Testis (tissue), 3 donors: ENCODE results near the gene NCR3LG1. TPM values are rescaled to one million over a fixed set of nuclear protein-coding genes. Genes with fewer than 3 reads are reported as not detected.

Experiments used
- DNase-seq: peaks from one replicate; pipeline ENCODE4 v3.0.0-alpha.2; 2019
- H3K27ac ChIP-seq, 2 donors: fragments of 200-600 bp; sonication (generic); one replicate each; pipeline ENCODE4 v1.5.1; 2019
- H3K27me3 ChIP-seq: fragments of 200-600 bp; sonication (generic); one replicate; pipeline ENCODE4 v1.5.1; 2019
- H3K36me3 ChIP-seq: fragments of 200-600 bp; sonication (generic); one replicate; pipeline ENCODE4 v1.5.1; 2017; ENCODE audit warnings: low read depth; ENCODE audit errors: missing control alignments
- H3K4me1 ChIP-seq: fragments of 200-600 bp; sonication (generic); one replicate; pipeline ENCODE4 v1.5.1; 2019
- H3K4me3 ChIP-seq, 2 donors: fragments of 200-600 bp; sonication (generic); one replicate each; pipeline ENCODE4 v1.5.1; 2017 to 2019
- H3K9me3 ChIP-seq: fragments of 200-600 bp; sonication (generic); one replicate; pipeline ENCODE4 v1.5.1; 2017
- CTCF ChIP-seq, 3 experiments: fragments of 450-650 bp in 2 of 3; fragments of 200-600 bp in 1 of 3; sonication (generic) in 1 of 3; IDR thresholded peaks; one replicate each; pipeline ENCODE4 v1.5.1; 2016 to 2019; ENCODE audit warnings: antibody characterized with exemption in 3 of 3, mild to moderate bottlenecking in 2 of 3, moderate library complexity in 1 of 3
- POLR2A ChIP-seq: fragments of 450-650 bp; IDR thresholded peaks from one replicate; pipeline ENCODE4 v1.6.1; 2017; ENCODE audit warnings: antibody characterized with exemption, mild to moderate bottlenecking, moderate library complexity
- WGBS, 2 donors: methylation state at CpG; one replicate each; pipeline ENCODE4 v1.1.5; 2018; 5-methylcytosine and 5-hydroxymethylcytosine counted together
- intact Hi-C: fragments of 100-400 bp; cut with DNase I; formaldehyde crosslinking; loops from one replicate; pipeline ENCODE4 v1.15.1; 2023; ENCODE audit warnings: low total_unique reads
- polyA plus RNA-seq: library from polyadenylated mRNA; stranded (reverse); fragments of 350-450 nt; fragmentation: Illumina TruSeq; extraction: RNeasy Lipid Tissue Mini Kit (QIAGEN cat#74804); gene quantifications from one replicate; pipeline ENCODE4 v1.2.3, GENCODE V29; 2014; ENCODE audit warnings: low read depth, low replicate concordance; ENCODE audit not compliant: insufficient read depth
- total RNA-seq, 2 donors: library from RNA; depleted of rRNA; stranded (reverse); fragments of >200 nt; gene quantifications; one replicate each; pipeline ENCODE4 v1.2.3, GENCODE V29; 2016

Gene NCR3LG1
- total and polyA plus RNA-seq, 3 donors from 2014 or later = 5.0 to 10.0 (median 9.3) TPM

- no peak overlapping the region for H3K4me3 ChIP-seq
- no peaks in the 10 kb centered on the region for H3K36me3 ChIP-seq
- no peaks in the 10 kb centered on the region for H3K27me3 ChIP-seq
- peaks cover 3% of the 10 kb centered on the region for H3K4me1 ChIP-seq
- no peaks in the 10 kb centered on the region for H3K9me3 ChIP-seq
- intact Hi-C loops = loop anchor here (5.0 kb wide), 1 partner anchor 116 kb away; no protein-coding TSS in a partner anchor
- no peak for DNase-seq
- H3K27ac ChIP-seq = no peak overlapping the region
- TF ChIP-seq POLR2A = no peak
- no peak for TF ChIP-seq CTCF (IDR thresholded peaks at IDR 0.05)
- 64 to 77% methylated on average over 6 of the region's 6 CpGs for WGBS, 2 donors
These were observed 34.3 kb downstream of the NCR3LG1 start for GRCh38 chr11:17385926-17386325.

GRCh38 chr11:17386331-17387084, 34.9 kb downstream of the NCR3LG1 start:
- H3K4me3 ChIP-seq = no peak overlapping the region
- H3K27me3 ChIP-seq = no peaks in the 10 kb centered on the region
- peak; percentile 19 to 54 (median 53) for TF ChIP-seq CTCF (IDR thresholded peaks at IDR 0.05)
- no peak for TF ChIP-seq POLR2A
- peak; percentile 65 for DNase-seq
- WGBS, 2 donors = 71 to 85% methylated on average over 15 to 23 of the region's 23 CpGs
- H3K27ac ChIP-seq = no peak overlapping the region
- no peaks in the 10 kb centered on the region for H3K9me3 ChIP-seq
- intact Hi-C loops = loop anchor here (5.0 kb wide), 1 partner anchor 116 kb away; no protein-coding TSS in a partner anchor
- H3K4me1 ChIP-seq = peaks cover 3% of the 10 kb centered on the region
- H3K36me3 ChIP-seq = no peaks in the 10 kb centered on the region

- Histone ChIP-seq H3K27me3 (no peaks in the 10 kb centered on the region), H3K4me3 (no peak overlapping the region), H3K36me3 (no peaks in the 10 kb centered on the region), H3K27ac (no peak overlapping the region), H3K9me3 (no peaks in the 10 kb centered on the region), H3K4me1 (peaks cover 3% of the 10 kb centered on the region)
- no peak for DNase-seq
- intact Hi-C loops = loop anchor here (5.0 kb wide), 1 partner anchor 115 kb away; no protein-coding TSS in a partner anchor
- no peak for TF ChIP-seq CTCF (IDR thresholded peaks at IDR 0.05)
- 86 to 94% methylated on average over 15 to 20 of the region's 20 CpGs for WGBS, 2 donors
These were observed 35.7 kb downstream of the NCR3LG1 start for GRCh38 chr11:17387254-17387653.

- H3K4me1 ChIP-seq = peaks cover 3% of the 10 kb centered on the region
- H3K4me3 ChIP-seq = no peak overlapping the region
- TF ChIP-seq POLR2A (no peak), CTCF (IDR thresholded peaks at IDR 0.05) (no peak)
- H3K9me3 ChIP-seq = no peaks in the 10 kb centered on the region
- DNase-seq = no peak
- no peaks in the 10 kb centered on the region for H3K36me3 ChIP-seq
- H3K27ac ChIP-seq = no peak overlapping the region
- WGBS, 2 donors = 90 to 92% methylated on average over 15 to 20 of the region's 20 CpGs
- H3K27me3 ChIP-seq = no peaks in the 10 kb centered on the region
- intact Hi-C loops = loop anchor here (5.0 kb wide), 1 partner anchor 114 kb away; no protein-coding TSS in a partner anchor
These were observed 36.2 kb downstream of the NCR3LG1 start for GRCh38 chr11:17387811-17388210.
